GM12892 (cell line): Measurements from ENCODE around the gene PLAAT4.
A peak's percentile ranks its signal among the peaks of the same experiment; 100 is the strongest.
"Not testable (repeated sequence)": the region's sequence is repeated elsewhere in the genome, so short reads cannot be mapped to it uniquely, and the experiment has no call there.

ENCODE experiments used
- DNase-seq: peaks from one replicate; pipeline ENCODE4 v3.0.0; 2011; ENCODE audit not compliant: insufficient read length
- FAIRE-seq: peaks from 2 replicates; lab custom pipeline; 2011; peaks lifted over from hg19 to GRCh38; lab: Jason Lieb, UNC
- POLR2A ChIP-seq: IDR thresholded peaks from 2 replicates; pipeline ENCODE4 v1.6.1; 2011; ENCODE audit warnings: low read depth, low read length, control low read depth
- POLR2AphosphoS5 ChIP-seq: IDR thresholded peaks from 2 replicates; pipeline ENCODE4 v1.6.1; 2011; ENCODE audit warnings: low read depth, low read length, control low read depth
- TAF1 ChIP-seq: IDR thresholded peaks from 2 replicates; pipeline ENCODE4 v1.6.1; 2011; ENCODE audit warnings: low read depth, mild to moderate bottlenecking, control low read depth, low read length, borderline replicate concordance

Gene PLAAT4

GRCh38 chr11:63517156-63517555, 19.5 kb upstream of the PLAAT4 start:
- FAIRE-seq (no peak), DNase-seq (no peak)
- TF ChIP-seq POLR2AphosphoS5 = no peak
- TF ChIP-seq POLR2A = no peak
- no peak for TF ChIP-seq TAF1

- TF ChIP-seq TAF1 = no peak
- TF ChIP-seq POLR2A = no peak
- no peak for TF ChIP-seq POLR2AphosphoS5
- FAIRE-seq = no peak
These were observed 18.1 kb upstream of the PLAAT4 start for GRCh38 chr11:63518548-63518947.

GRCh38 chr11:63520606-63521170, 15.9 kb upstream of the PLAAT4 start:
- FAIRE-seq = peak; percentile 30

More at GRCh38 chr11:63518548-63518947, 18.1 kb upstream of the PLAAT4 start:
- DNase-seq = no peak

GRCh38 chr11:63521896-63522295, 14.7 kb upstream of the PLAAT4 start:
- DNase-seq (no peak), FAIRE-seq (no peak)
- no peak for TF ChIP-seq POLR2A
- no peak for TF ChIP-seq TAF1

More at GRCh38 chr11:63520606-63521170, 15.9 kb upstream of the PLAAT4 start:
- no peak for DNase-seq
- no peak for TF ChIP-seq POLR2AphosphoS5
- no peak for TF ChIP-seq POLR2A
- no peak for TF ChIP-seq TAF1

GRCh38 chr11:63523151-63523550, 13.5 kb upstream of the PLAAT4 start:
- FAIRE-seq = no peak
- no peak for TF ChIP-seq POLR2AphosphoS5
- TF ChIP-seq POLR2A = no peak
- TF ChIP-seq TAF1 = no peak
- DNase-seq = no peak

GRCh38 chr11:63527667-63528066, 8.9 kb upstream of the PLAAT4 start:
- FAIRE-seq (no peak), DNase-seq (no peak)
- TF ChIP-seq POLR2AphosphoS5 (no peak), POLR2A (no peak), TAF1 (no peak)

- not testable (repeated sequence) for FAIRE-seq, DNase-seq
These were observed 8.5 kb upstream of the PLAAT4 start for GRCh38 chr11:63528156-63528555.

- not testable (repeated sequence) for DNase-seq, FAIRE-seq
These were observed 7.8 kb upstream of the PLAAT4 start for GRCh38 chr11:63528729-63529278.

- DNase-seq, FAIRE-seq: not testable (repeated sequence)
These were observed 7.2 kb upstream of the PLAAT4 start for GRCh38 chr11:63529373-63529772.

- TF ChIP-seq POLR2A (no peak), TAF1 (no peak), POLR2AphosphoS5 (no peak)
- DNase-seq = no peak
- FAIRE-seq = no peak
These were observed 6.6 kb upstream of the PLAAT4 start for GRCh38 chr11:63530021-63530420.

GRCh38 chr11:63531074-63531792, 5.4 kb upstream of the PLAAT4 start:
- FAIRE-seq = peak; percentile 97
- DNase-seq = not testable (repeated sequence)

GRCh38 chr11:63532117-63532516, 4.5 kb upstream of the PLAAT4 start:
- no peak for DNase-seq
- FAIRE-seq = no peak
- TF ChIP-seq TAF1 (no peak), POLR2AphosphoS5 (no peak), POLR2A (no peak)

- no peak for FAIRE-seq
- no peak for TF ChIP-seq POLR2AphosphoS5
- TF ChIP-seq TAF1 = no peak
- TF ChIP-seq POLR2A = no peak
- DNase-seq = no peak
These were observed 3.7 kb upstream of the PLAAT4 start for GRCh38 chr11:63532799-63533475.
